ENCODE data around the gene CALHM3. TPM values are rescaled to one million over a fixed set of nuclear protein-coding genes. Genes with fewer than 3 reads are reported as not detected.
"Not testable (repeated sequence)": the region's sequence is repeated elsewhere in the genome, so short reads cannot be mapped to it uniquely, and the experiment has no call there.

Gene CALHM3, protein sequence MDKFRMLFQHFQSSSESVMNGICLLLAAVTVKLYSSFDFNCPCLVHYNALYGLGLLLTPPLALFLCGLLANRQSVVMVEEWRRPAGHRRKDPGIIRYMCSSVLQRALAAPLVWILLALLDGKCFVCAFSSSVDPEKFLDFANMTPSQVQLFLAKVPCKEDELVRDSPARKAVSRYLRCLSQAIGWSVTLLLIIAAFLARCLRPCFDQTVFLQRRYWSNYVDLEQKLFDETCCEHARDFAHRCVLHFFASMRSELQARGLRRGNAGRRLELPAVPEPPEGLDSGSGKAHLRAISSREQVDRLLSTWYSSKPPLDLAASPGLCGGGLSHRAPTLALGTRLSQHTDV
- total RNA-seq: 0.20 TPM in 1 of 2 replicates, not detected in the other

- intact Hi-C loops (cut with micrococcal nuclease): no loop called here
Observed at GRCh38 chr10:103479135-103479534, at the start of gene CALHM3. Gene CALHM3 (minus strand): TSS chr10:103479240. CDS start chr10:103479032, 208 bp downstream.

- intact Hi-C loops (cut with micrococcal nuclease): no loop called here
Observed at GRCh38 chr10:103528549-103528948, 49.5 kb upstream of the CALHM3 start.

DNA sequence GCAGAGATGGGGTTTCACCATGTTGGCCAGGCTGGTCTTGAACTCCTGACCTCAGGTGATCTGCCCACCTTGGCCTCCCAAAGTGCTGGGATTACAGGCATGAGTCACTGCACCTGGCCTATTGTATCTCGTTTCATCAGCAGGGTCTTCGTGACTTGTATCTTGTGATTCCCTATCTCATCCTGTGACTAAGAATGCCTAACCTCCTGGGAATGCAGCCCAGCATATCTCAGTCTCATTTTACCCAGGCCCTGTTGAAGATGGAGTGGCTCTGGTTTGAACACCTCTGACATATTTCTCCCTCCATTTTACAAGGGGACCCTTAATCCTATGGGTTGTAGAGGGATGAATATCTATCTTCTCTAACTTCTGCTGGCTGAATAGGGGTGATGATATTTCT is 48.4 kb upstream of the CALHM3 start:
- intact Hi-C loops (cut with micrococcal nuclease): not testable (repeated sequence)

- intact Hi-C loops (cut with micrococcal nuclease): no loop called here
Observed at GRCh38 chr10:103525901-103526300, 46.9 kb upstream of the CALHM3 start.

- intact Hi-C loops (cut with micrococcal nuclease): no loop called here
Observed at GRCh38 chr10:103523683-103524082, 44.6 kb upstream of the CALHM3 start.

DNA sequence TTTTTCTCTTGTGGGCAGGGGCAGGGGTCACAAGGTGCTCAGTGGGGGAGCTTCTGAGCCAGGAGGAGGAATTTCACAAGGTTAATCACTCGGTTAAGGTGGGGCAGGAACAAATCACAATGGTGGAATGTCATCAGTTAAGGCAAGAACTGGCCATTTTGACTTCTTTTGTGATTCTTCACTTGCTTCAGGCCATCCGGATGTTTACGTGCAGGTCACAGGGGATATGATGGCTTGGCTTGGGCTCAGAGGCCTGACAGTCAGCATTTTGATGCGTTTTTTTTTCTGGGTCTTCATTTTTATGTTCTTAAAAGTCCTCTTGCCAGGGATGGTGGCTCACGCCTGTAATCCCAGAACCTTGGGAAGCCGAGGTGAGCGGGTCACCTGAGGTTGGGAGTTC is 43.0 kb upstream of the CALHM3 start:
- intact Hi-C loops (cut with micrococcal nuclease): not testable (repeated sequence)

- intact Hi-C loops (cut with micrococcal nuclease): no loop called here
Observed at GRCh38 chr10:103519798-103520197, 40.8 kb upstream of the CALHM3 start.

DNA sequence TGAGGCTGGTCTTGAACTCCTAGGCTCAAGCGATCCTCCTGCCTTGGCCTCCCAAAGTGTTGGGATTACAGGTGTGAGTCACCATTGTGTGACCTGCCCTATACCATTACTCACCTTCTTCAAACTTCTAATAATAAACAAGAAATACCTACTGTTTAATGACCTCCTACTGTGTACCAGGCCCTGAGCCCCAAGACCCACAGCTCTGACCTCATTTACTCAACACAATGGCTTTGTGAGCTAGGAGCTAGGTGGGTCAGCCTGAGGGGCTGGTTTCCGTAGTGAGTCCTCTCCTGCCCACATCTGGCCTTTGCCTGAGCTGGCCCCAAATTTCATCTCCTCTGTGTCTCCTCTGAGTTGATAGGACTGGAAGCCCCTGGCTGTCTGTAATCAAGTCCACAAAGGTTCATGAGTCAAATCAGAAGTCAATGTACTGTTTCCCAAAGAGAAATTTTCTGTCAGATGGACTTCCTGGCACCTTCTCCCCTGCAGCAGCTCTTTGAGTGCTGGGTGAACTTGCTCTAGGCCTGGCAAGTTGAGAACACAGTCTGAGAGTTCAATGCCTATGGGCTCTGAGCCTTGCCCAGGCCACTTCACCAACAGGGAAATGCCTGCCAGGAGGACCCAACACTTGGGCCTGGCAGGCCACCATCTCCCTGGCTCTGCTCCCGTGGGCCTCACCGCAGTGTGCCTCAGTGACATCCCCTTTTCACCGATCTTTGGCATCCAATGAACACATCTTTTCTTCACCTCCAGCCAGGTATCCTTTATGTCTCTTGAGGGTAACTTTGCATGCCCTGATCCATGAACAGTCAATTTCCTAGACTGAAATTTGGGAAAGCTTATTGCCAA is 38.4 kb upstream of the CALHM3 start:
- intact Hi-C loops (cut with micrococcal nuclease): no loop called here

GRCh38 chr10:103514244-103514643 is 35.2 kb upstream of the CALHM3 start:
- intact Hi-C loops (cut with micrococcal nuclease): no loop called here

DNA sequence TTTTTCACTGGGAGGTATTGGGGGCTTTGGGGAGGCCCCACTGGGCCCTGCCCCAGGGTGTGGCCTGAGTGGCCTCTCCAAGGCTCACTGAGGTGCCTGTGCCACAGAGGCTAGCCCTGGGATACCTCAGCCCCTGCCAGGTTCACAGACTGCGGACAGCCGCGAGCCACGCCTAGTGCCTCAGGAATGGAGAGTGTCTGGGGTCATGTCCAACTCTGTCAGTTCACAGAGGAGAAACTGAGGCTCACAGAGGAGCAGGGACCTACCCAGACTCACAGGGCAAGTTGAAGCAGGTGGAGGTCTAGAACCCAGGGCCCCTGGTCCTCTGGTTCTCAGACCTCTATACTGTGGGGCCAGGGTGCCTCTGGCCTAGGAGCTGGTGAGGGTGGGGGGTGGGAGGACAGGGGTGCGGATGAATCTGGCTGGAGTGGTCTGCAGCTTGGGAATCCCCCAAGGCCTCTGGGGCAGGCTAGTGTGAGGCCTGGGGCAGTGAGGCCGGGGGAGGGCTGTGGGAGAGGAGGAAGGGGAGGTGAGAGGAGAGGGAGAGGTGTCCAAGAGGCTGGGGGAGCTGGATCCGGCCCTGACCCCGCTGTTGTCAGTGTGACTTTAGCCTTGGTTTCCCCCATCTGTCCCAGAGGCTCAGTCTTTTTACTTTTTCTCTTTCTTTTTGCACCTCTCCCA is 34.5 kb upstream of the CALHM3 start:
- intact Hi-C loops (cut with micrococcal nuclease): no loop called here

- intact Hi-C loops (cut with micrococcal nuclease): no loop called here
Observed at GRCh38 chr10:103512591-103513379, 33.7 kb upstream of the CALHM3 start.

GRCh38 chr10:103512166-103512565 is 33.1 kb upstream of the CALHM3 start:
- intact Hi-C loops (cut with micrococcal nuclease): no loop called here

GRCh38 chr10:103510791-103511752 is 32.0 kb upstream of the CALHM3 start:
- intact Hi-C loops (cut with micrococcal nuclease): no loop called here

- intact Hi-C loops (cut with micrococcal nuclease): no loop called here
Observed at GRCh38 chr10:103510046-103510685, 31.1 kb upstream of the CALHM3 start.

GRCh38 chr10:103507235-103508191 is 28.5 kb upstream of the CALHM3 start:
- intact Hi-C loops (cut with micrococcal nuclease): no loop called here

DNA sequence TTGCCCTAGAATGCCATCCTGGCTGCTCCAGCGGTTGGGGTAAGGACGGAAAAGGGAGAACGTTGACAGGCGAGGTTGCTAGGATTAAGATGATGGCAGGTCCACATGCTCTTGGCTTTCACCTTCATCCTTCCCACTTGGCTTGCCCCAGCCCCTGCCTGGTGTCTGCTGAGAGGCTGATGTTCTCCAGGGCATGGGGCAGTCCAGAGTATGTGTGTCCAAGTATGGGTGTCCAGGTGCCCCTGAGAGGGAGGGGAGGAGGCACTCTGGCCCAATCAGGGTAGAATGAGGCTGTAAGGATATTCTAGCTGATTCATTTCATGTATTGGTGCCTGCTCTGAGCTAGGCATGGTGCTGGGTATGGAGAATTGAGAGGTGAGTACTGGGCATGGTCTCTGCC is 27.0 kb upstream of the CALHM3 start:
- intact Hi-C loops (cut with micrococcal nuclease): no loop called here

GRCh38 chr10:103504181-103504783 is 25.2 kb upstream of the CALHM3 start:
- intact Hi-C loops (cut with micrococcal nuclease): loop anchor here (1.0 to 2.0 kb wide), 3 partner anchors 33 to 188 kb away; no protein-coding TSS in a partner anchor

DNA sequence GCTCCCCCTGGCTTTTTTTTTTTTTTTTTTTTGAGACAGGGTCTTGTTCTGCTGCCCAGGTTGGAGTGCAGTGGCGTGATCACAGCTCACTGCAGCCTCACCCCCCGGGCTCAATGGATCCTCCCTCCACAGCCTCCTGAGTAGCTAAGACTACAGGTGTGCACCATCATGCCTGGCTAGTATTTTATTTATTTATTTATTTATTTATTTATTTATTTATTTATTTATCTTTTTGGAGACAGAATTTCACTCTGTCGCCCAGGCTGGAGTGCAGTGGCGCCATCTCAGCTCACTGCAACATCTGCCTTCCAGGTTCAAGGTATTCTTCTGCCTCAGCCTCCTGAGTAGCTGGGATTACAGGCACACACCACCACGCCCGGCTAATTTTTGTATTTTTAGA is 24.7 kb upstream of the CALHM3 start:
- intact Hi-C loops (cut with micrococcal nuclease): loop anchor here (1.0 to 2.0 kb wide), 3 partner anchors 32 to 189 kb away; no protein-coding TSS in a partner anchor

Measured in T-helper 1 cell treated with Interleukin-12 subunit alpha and Interleukin-12 subunit beta and Interleukin-4 antibody, amounts not matched to agents 30 ng/mL and 1 ng/mL, for 36 hours (primary cell).